Right lobe of liver (tissue), 4 donors: ENCODE data around the gene TEKT2.

Experiments
- POLR2A ChIP-seq: fragments of 450-650 bp; IDR thresholded peaks from one replicate; pipeline ENCODE4 v1.6.1; 2017; ENCODE audit warnings: antibody characterized with exemption, mild to moderate bottlenecking
- TF ChIP-seq, protein P1 (sequence below), 4 donors: fragments of 200-600 bp in 3 of 4; fragments of 450-650 bp in 1 of 4; IDR thresholded peaks; one replicate each; pipeline versions ENCODE4 v1.5.1 to v1.8.0; 2016 to 2022; ENCODE audit warnings: antibody characterized with exemption in 4 of 4, mild to moderate bottlenecking in 2 of 4
- donor health status: DM: no; HTN: no; CAD: no.
- donor health status: DM: no; HTN: no; CAD: no.
- donor health status: DM: no; HTN: yes; CAD: no.

GRCh38 chr1:36062315-36062714 is 21.6 kb upstream of the TEKT2 start:
- no peak for TF ChIP-seq POLR2A
- TF ChIP-seq, protein P1, sequence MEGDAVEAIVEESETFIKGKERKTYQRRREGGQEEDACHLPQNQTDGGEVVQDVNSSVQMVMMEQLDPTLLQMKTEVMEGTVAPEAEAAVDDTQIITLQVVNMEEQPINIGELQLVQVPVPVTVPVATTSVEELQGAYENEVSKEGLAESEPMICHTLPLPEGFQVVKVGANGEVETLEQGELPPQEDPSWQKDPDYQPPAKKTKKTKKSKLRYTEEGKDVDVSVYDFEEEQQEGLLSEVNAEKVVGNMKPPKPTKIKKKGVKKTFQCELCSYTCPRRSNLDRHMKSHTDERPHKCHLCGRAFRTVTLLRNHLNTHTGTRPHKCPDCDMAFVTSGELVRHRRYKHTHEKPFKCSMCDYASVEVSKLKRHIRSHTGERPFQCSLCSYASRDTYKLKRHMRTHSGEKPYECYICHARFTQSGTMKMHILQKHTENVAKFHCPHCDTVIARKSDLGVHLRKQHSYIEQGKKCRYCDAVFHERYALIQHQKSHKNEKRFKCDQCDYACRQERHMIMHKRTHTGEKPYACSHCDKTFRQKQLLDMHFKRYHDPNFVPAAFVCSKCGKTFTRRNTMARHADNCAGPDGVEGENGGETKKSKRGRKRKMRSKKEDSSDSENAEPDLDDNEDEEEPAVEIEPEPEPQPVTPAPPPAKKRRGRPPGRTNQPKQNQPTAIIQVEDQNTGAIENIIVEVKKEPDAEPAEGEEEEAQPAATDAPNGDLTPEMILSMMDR (IDR thresholded peaks at IDR 0.05): no peak
